Gastroesophageal sphincter (tissue), 3 donors: Measurements from ENCODE around the gene PYY.

Experiments
- EP300 ChIP-seq: sonication (generic); formaldehyde crosslinking; IDR thresholded peaks from one replicate; pipeline ENCODE4 v1.6.1; 2017; ENCODE audit warnings: antibody characterized with exemption, mild to moderate bottlenecking
- POLR2A ChIP-seq, 2 donors: fragments of 450-650 bp; IDR thresholded peaks; one replicate each; pipeline ENCODE4 v1.6.1; 2017; ENCODE audit warnings: antibody characterized with exemption in 2 of 2, mild to moderate bottlenecking in 2 of 2, moderate library complexity in 1 of 2
- POLR2AphosphoS5 ChIP-seq: sonication (generic); formaldehyde crosslinking; IDR thresholded peaks from one replicate; pipeline ENCODE4 v1.6.1; 2017; ENCODE audit warnings: antibody characterized with exemption
- TF ChIP-seq, protein P1 (sequence below), 4 experiments: fragments of 200-600 bp in 2 of 4; fragments of 450-650 bp in 2 of 4; sonication (generic) in 1 of 4; IDR thresholded peaks; one replicate each; pipeline ENCODE4 v1.5.1; 2017 to 2019; ENCODE audit warnings: antibody characterized with exemption in 4 of 4, mild to moderate bottlenecking in 2 of 4, moderate library complexity in 2 of 4

GRCh38 chr17:43994272-43995149 is 40.8 kb upstream of the PYY start:
- TF ChIP-seq, protein P1, sequence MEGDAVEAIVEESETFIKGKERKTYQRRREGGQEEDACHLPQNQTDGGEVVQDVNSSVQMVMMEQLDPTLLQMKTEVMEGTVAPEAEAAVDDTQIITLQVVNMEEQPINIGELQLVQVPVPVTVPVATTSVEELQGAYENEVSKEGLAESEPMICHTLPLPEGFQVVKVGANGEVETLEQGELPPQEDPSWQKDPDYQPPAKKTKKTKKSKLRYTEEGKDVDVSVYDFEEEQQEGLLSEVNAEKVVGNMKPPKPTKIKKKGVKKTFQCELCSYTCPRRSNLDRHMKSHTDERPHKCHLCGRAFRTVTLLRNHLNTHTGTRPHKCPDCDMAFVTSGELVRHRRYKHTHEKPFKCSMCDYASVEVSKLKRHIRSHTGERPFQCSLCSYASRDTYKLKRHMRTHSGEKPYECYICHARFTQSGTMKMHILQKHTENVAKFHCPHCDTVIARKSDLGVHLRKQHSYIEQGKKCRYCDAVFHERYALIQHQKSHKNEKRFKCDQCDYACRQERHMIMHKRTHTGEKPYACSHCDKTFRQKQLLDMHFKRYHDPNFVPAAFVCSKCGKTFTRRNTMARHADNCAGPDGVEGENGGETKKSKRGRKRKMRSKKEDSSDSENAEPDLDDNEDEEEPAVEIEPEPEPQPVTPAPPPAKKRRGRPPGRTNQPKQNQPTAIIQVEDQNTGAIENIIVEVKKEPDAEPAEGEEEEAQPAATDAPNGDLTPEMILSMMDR (IDR thresholded peaks at IDR 0.05) = peak in 3 of 4 experiments; percentile 78 to 90 (median 85)
- TF ChIP-seq POLR2AphosphoS5 (no peak), POLR2A (IDR thresholded peaks at IDR 0.05) (no peak), EP300 (no peak)
